COLO668 (cell line): ENCODE results near the gene ALLC.
A peak's percentile ranks its signal among the peaks of the same experiment; 100 is the strongest.

Experiments
- DNase-seq: peaks from one replicate; lab custom pipeline; 2025; ENCODE audit not compliant: unreplicated experiment; lab: John Stamatoyannopoulos, UW

ALLC gene

DNA sequence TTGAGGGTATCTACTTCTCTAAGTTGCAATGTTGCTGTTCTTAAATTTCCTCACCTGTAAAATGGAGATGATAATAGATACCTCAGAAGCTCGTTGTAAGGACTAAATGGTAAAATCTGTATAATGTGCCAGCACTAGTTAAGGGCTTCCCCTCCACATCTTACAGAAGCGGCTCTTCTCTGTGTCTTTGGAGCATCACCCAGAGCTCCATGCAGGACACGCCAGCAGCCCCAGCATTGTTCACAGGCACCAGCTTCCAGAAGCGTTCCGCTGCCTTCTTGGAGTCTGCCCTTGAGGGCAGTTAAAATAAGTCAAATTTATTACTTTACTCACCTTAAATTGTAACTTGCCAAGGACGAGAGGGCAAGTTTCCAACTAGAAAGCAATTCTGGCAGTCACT is 51.2 kb downstream of the ALLC start:
- no peak for DNase-seq

DNA sequence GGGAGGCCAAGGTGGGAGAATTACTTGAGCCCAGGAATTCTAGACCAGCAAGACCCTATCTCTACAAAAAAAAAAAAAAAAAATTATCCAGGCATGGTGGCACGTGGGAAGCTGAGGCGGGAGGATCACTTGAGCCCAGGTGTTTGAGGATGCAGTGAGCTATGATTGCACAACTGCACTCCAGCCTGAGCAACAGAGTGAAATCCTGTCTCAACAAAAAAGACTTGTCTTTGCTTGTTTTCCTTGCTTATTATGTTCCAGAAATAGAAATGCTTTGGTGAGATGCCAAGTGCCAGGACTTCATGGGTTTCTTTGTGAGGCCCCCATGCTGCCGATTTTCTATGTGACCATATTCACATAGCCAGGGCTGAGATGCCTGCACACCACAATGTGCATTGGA is 54.4 kb downstream of the ALLC start:
- DNase-seq, result no peak

DNA sequence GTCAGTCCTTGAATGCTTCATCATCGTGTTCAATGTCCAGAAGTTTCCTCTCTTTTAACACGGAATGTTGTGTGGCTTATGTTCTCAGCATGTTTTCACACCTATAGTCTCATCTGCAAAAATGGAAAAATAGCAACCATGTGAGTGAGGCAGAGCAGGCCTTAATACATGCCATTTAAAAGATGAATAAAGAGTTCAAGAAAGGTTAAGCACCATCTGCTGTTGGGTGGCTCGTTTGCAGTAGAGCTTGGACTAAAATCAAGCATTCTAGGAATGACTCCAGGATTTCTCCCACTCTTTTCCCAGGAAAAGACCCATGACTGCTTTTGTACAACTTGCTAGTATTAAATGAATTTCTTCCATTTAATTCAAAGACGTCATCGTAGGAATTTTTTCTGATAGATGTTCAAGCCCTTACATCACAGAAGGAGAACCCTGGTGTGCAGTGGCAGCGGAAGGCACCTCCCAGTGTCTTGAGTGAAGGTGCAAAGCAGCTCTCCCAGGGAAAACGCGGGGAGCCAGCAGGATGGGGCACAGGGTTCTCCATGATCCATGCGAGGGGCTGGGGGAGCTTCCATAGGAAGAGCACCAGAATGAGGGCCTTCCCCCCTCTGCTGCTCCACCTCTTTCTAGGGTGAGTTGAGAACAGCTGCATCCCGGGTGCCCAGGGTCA is 55.0 kb downstream of the ALLC start:
- no peak for DNase-seq

DNA sequence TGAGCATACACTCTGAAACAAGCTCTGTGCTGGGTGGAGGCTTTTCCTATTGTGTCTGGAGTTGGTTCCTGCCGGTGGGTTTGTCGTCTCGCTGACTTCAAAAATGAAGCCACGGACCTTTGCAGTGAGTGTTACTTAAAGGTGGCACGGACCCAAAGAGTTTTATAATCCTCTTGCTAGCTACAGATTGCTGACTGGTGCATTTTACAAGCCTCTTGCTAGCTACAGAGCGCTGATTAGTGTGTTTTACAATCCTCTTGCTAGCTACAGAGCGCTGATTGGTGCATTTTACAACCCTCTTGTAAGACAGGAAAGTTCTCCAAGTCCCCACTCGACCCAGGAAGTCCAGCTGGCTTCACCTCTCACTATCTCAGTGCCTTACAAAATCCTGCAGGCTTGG is 60.7 kb downstream of the ALLC start:
- no peak for DNase-seq

DNA sequence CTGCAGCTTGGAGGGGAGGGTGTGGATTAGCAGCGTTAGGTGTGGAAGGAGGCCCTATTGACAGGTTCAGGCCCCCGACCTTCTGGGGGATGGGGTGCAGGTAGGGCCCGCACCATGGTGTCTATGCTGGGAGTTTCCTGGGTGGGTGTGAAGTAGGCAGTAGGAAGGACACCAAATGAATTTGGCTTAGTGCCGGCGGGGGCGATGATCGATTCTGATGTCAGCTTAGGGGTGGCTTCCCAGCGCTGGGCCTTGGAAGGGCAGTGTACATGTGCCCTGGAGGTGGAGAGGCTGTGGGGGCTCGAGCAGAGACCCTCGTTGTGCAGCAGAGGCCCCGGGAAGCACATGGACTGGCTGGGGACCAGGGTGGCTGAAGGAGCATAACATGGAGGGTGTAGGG is 67.0 kb downstream of the ALLC start:
- no peak for DNase-seq

DNA sequence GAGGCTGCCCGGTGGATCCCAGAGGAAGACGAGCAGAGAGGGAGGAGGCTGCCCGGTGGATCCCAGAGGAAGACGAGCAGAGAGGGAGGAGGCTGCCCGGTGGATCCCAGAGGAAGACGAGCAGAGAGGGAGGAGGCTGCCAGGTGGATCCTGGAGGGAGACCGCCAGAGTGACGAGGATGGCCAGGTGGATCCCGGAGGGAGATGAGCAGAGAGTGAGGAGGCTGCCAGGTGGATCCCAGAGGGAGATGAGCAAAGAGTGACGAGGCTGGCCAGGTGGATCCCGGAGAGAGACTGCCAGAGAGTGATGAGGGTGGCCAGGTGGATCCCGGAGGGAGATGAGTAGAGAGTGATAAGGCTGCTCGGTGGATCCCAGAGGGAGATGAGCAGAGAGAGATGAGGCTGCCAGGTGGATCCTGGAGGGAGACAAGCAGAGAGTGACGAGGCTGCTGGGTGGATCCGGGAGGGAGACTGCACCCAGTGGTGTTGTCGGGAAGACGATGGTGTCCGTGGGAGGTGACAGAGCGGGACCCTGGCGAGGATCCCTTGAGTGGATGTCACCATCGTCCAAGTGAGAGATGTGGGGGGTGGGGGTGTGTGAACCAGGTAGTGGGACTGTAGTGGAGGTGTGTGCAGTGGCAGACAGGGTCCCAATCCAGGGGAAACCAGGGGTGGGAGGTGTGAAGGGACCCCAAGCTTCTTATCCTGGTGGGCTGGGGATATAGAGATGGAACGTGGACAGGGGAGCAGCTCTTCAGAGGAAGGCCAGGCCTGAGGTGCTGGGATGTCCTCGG is 67.7 kb downstream of the ALLC start:
- DNase-seq, result no peak

DNA sequence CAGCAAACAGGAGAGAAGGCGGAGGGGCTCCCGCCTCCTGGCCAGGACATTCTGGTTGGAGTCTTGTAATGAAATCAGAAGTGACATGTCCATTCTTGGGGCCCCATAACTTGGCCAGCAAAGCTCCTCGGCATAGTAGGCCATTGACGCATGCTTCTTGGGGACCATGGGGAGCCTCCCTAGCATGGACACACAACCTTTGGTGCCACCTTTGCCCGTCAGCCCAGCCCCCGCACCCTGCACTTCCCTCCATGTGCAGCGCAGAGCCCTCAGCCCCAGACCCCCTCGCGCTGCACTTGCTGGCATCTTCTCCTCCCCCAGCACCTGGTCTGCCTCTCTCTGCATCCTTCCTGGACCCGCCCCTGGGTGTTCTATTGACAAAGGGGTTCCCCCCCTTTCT is 68.5 kb downstream of the ALLC start:
- DNase-seq, result no peak

DNA sequence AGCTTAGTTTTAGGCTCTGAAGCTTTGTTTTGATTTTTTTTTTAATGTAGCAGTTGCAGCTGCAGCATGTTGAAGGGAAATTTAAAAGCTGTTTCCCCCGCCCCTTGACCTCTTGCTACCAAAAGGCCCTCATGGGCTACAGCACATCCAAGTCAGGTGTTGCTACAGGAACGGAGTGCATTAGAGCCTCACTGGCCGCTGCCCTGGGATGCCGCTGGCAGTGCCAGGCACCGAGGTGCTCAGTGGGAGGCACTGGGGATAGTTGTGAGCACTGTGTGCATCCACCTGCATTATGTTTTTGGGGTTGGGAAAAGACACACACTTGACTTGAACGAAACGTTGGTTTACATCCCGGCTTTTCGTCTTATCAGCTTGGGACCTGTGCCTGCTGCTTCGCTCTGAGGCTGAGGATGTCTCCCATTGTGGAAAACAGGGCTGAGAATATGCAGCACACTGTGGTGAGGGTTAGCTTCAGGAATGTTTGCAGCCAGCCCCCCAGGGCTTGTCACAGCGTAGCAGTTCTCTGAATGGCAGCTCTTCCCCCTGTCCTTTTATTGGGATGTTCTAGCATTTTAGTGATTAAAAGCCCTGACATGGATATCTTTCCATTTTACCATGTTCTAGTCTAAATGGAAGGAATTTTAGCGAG is 69.5 kb downstream of the ALLC start:
- no peak for DNase-seq

DNA sequence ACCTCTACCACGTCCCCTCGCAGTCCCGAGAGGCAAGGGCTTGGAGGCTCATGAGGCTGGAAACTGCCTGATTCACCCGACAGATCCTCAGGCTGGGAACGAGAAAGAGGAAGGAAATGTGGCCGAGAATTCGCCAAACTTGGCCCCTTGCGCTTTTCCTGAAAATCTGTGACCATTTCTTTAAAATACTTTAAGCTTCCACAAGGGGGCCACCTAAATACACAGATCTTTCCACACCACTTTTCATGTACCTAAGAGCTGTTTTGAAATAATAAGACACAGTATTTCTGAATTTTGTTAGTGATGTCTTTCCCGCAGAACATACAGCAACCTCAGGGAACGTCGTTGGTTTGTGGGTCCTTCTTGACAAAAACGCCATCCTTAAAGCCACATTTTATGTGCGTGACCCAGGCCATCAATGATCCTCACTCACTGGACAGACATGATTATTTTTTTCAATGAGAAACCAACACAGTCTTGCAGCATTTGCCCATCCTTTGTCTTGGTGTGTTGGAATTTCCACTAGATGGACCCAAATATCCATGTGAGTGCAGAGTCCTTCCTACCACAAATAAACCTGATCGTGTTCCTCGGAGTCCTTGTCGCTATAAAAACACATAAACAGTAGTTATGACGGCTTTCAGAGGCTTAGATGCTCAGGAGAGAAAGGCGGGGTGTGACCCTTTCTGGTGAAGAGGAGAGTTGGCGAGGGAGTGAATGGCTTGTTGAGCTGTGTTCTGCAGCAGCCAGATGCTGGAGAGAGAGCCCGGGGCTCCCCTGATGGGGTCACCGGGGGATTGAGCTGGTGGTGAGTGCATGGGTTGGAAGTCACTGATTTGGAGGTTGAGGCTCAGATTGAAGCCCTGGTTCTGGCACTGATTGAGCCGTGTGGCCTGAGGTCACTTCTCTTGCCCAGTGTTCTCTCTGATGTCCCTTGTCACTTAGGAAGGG is 70.4 kb downstream of the ALLC start:
- DNase-seq, result no peak

DNA sequence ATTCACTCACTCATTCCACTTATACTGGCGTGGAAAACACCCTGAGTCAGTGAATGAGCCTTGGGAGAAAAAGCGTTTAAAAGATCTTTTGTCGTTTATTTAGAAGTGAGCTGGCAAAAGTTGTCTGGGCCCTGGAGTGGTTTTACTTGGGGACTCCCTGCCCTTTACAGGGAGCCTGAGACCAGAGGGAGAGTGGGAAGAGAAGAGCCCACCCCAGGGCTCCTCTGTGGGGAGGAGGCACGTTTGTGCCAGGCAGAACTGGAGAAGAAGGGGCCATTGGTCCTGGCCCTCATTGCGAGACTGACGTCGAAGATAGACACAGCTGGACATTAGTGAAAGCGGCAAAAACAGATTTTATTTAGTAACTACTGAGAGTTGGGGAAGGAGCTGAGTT is 71.1 kb downstream of the ALLC start:
- DNase-seq, result no peak

DNA sequence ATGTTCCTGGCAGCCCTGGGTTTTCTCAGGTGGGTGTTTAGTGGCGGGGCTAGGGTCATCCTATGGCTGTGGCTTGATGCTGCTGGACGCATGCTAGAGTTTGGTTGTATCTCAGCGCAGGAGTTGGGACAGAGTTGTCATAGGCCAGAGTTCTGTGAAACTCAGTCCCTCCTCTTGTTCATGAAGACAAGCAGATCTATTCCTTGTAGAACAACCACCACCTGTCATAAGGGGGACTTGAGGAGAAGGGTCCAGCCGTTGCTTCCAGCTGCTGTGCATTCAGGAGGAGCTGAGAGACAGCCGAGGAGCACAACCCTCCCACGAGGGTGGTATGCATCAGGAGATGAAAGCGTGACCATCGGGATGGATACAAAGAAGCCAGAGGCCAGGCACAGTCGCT is 71.8 kb downstream of the ALLC start:
- DNase-seq, result no peak

DNA sequence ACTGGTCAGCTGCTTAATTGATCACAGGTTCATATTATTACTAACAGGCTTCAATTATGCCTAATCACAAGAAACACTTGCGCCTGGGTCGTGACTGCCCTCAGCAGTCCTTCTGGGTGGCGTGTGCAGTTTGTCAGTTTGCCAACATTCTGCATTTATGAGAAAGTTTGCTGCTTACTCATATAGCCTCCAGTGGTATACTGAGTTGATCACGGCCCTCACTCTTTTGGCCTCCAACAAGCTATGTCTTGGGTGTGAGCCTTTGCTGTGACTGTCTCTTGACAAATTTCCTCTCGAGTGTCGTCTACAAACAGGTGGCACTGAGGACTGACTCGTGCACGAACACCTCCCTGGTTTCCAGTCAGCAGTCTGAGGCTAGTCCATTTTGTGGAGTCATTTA is 72.6 kb downstream of the ALLC start:
- no peak for DNase-seq

DNA sequence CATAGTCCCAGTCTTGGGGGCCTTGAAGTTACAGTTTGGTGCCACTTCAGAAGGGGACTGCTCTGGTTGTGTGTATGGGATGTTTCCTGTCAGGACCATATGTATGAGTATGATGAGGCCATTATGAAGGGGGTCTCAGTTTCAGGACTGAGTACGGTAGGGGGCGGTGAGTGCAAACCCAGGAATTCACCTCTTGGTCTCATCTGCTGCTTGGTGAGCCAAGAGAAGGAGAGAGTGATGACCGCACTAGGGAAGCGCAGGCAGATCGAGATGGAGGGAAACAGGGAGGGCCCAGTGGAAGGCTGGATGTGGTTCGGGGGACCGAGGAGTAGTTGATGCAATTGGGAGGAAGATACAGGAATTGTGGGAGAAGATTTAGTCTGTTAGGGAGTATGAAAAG is 73.8 kb downstream of the ALLC start:
- DNase-seq, result no peak

DNA sequence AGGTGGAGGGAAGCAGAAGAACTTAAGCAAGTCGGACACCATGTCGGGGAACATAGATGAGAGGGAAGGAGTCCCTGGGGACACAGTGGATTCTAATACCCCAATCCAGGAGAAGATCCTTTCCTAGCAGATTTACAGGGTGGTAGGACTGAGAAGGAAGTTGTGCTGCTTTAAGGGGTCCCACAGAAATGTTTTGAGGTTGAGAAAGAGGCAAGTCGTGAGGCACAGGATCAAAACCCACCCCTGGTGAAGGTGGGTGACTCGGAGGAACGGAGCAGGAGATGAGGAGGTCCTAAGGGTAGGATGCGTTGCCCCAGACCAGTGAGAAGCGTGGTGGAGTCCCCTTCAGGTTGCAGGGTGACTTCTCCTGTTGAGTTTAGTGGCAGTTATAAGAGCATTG is 78.1 kb downstream of the ALLC start:
- DNase-seq, result no peak

DNA sequence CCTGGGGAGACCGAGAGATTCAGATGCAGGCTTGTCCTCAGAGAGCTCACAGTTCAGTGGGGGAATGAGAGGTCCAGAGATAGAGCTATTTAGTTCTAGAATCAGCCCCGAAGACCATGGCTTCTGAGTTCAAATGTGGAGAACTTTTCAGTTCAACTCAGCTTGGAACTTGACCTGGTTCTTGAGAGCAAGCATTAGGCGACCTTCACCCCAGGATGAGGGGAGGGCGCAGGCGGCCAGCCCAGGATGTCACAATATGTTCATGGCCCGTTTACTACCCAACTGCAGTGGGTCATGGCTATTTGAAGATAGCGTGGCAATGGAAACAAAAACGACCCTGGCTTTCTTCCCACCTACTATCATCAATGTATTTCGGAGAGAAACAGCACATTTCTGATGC is 79.1 kb downstream of the ALLC start:
- DNase-seq, result no peak

DNA sequence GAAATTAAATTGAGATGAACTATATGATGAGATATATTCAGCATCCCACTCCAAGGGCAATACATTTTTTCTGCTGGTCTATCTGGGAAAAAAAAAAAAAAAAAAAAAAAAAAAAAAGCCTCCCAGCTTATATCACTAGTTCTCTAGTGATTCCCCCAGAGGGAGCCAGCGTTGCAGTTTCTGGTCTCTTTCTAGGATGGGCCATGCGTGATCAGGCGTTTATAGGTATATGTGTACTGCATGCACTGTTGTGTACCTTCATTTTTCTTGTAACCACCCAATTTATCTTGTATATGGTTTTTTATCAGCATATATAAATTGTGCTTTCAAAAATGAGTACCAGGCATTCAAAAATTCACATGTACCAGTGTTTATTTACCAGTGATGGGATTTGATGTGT is 80.5 kb downstream of the ALLC start:
- DNase-seq, result peak; percentile 57

DNA sequence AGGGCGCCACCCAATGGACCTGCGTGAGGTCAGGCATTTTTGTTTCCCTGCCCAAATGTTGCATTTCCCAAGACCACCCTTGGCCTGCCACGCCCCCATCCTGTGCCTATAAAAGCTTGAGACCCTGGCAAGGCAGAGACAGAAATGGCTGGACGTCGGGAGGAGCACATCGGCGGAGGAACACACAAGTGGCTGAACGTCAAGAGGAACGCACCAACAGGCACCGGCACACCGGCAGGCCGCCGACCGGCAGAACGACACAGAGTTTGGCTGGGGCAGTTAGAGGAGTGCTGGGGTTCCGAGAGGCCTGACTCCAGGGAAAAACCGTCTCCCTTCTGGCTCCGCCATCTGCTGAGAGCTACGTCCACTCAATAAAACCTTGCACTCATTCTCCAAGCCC is 81.3 kb downstream of the ALLC start:
- no peak for DNase-seq

DNA sequence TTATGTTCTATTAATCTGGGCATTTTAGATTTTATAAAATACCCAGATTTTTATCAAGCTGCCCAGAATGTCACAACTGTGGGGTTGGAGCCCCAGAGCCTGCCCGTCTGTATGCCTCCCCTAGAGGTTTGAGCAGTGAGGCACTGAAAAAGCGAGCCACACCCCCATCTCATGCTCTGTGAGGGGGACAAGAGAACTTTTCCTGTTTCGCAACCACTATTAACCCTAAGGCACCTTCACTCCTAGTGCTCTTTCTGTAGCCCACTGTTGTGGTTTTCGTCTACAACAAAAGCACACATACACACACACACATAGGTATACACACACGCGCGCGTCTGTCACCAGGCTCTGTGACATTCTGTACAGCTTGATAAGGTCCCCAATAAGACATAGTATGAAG is 83.4 kb downstream of the ALLC start:
- no peak for DNase-seq

DNA sequence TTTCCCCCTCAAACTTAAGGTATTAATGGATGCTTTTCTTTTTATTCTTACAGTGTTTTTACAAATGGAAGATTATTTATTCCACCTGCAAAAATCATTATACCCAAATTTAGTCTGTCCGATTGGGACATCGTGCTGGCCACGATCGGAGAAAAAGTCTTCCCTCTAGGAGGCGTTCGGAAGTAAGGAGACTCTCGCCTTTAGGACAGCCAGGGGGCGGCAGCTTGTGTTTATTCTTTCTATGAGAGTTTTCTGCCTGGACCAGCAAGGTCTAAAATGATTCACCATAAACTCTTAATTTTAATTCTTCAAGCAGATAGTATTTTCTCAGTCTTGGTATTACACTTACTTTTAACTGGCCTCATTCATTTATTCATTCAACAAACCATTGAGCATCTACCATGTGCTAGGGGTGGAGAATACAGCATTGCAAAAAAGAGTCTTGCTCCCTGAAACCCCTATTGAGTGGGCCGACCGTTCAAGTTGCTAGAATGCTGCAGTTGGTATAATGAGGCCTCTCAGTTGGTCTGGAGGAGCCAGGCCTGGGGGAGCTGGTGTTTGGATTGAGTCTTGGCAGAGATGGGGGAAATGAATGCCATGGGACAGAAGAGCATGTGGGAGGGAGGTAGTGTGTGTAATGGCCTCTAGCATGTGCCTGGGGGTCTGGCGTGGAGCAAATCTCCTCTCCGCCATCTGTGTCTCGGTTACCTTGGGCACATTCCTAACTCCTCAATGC is 84.0 kb downstream of the ALLC start:
- DNase-seq, result no peak

DNA sequence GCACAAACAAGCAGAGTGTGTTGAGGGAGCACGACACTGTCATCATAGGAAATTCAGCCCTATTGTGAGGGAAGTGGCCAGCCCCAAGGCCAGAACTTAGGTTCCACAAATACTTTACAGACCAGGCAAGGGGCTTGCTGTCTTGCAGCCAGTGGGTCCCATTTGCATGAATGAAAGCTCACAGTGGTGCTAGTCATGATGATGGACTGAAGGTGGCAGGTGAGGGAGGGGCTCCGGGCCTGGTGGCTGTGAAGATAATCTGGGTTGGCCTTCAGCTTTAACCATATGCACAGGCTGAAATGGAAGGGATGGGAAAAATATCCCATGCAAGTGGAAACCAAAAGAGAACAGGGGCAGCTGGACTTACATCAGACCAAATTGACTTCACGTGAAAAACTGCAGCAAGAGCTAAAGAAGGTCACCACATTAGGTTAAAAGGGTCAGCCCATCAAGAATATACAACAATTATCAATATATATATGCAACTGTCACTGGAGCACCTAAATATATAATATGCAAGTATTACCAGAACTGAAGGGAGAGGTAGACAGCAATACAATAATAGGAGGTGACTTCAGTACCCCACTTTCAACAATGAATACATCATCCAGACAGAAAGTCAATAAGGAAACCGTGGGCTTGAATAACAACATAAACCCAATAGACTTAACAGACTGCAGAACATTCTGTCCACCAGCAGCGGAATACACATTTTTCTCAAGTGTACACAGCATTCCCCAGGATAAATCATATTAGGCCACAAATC is 84.9 kb downstream of the ALLC start:
- DNase-seq, result no peak
